ENCODE data around the gene GRB10.

The GRB10 gene

GRCh38 chr7:50793120-50793946 is 10.6 kb upstream of the GRB10 start:
- H3K4me3 ChIP-seq (ENCODE audit: low read depth, low read length) = peak overlapping the region; percentile 66

GRCh38 chr7:50792342-50793119 is 9.8 kb upstream of the GRB10 start:
- H3K4me3 ChIP-seq (ENCODE audit: low read depth, low read length) = peak overlapping the region; percentile 66

More at GRCh38 chr7:50793120-50793946, 10.6 kb upstream of the GRB10 start:
- no peak for TF ChIP-seq CTCF (IDR thresholded peaks at IDR 0.05; ENCODE audit: low read depth, low read length)

GRCh38 chr7:50791938-50792341 is 9.2 kb upstream of the GRB10 start:
- no peak for TF ChIP-seq CTCF (IDR thresholded peaks at IDR 0.05; ENCODE audit: low read depth, low read length)
- H3K4me3 ChIP-seq (ENCODE audit: low read depth, low read length) = peak overlapping the region; percentile 66

More at GRCh38 chr7:50792342-50793119, 9.8 kb upstream of the GRB10 start:
- TF ChIP-seq CTCF (IDR thresholded peaks at IDR 0.05; ENCODE audit: low read depth, low read length) = no peak

- TF ChIP-seq CTCF (IDR thresholded peaks at IDR 0.05; ENCODE audit: low read depth, low read length) = no peak
- peak overlapping the region; percentile 66 for H3K4me3 ChIP-seq (ENCODE audit: low read depth, low read length)
These were observed 8.8 kb upstream of the GRB10 start for GRCh38 chr7:50791363-50791937.

- no peak overlapping the region for H3K4me3 ChIP-seq (ENCODE audit: low read depth, low read length)
These were observed 7.7 kb upstream of the GRB10 start for GRCh38 chr7:50790381-50790780.

GRCh38 chr7:50788382-50788781 is 5.7 kb upstream of the GRB10 start:
- H3K4me3 ChIP-seq (ENCODE audit: low read depth, low read length) = no peak overlapping the region
- no peak for TF ChIP-seq CTCF (IDR thresholded peaks at IDR 0.05; ENCODE audit: low read depth, low read length)

More at GRCh38 chr7:50790381-50790780, 7.7 kb upstream of the GRB10 start:
- no peak for TF ChIP-seq CTCF (IDR thresholded peaks at IDR 0.05; ENCODE audit: low read depth, low read length)

Data from WI38 (cell line).